ENCODE measurements around the gene SKIC2. TPM values are rescaled to one million over a fixed set of nuclear protein-coding genes. Genes with fewer than 3 reads are reported as not detected.

Gene SKIC2
- total and polyA plus RNA-seq, 11 donors = 24.5 to 51.8 (median 35.1) TPM

DNA sequence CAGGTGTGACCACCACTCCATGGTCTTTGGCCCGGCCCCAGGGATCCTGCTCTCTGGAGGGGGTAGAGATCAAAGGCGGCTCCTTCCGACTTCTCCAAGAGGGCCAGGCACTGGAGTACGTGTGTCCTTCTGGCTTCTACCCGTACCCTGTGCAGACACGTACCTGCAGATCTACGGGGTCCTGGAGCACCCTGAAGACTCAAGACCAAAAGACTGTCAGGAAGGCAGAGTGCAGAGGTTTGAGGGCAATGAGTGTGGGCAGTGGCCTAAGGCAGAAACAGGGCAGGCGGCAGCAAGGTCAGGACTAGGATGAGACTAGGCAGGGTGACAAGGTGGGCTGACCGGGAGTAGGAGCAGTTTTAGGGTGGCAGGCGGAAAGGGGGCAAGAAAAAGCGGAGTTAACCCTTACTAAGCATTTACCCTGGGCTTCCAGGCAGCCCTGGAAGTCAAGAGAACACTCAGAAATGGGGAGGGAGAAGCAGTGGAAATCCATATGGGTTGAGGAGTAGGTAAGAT is 12.5 kb upstream of the SKIC2 start:
- WGBS, 4 donors = 74 to 81% (median 77%) methylated on average over 11 of the region's 11 CpGs
- H3K36me3 ChIP-seq = peaks cover 0 to 11% (median 2%) of the 10 kb centered on the region in 9 donors
- ATAC-seq (no peak), DNase-seq (no peak)
- H3K4me1 ChIP-seq = peaks cover 0 to 17% (median 0%) of the 10 kb centered on the region in 12 donors
- H3K27ac ChIP-seq = peak overlapping the region in 9 of 12 donors; percentile 54 to 86 (median 75)
- peaks cover 0 to 11% (median 0%) of the 10 kb centered on the region in 9 donors for H3K27me3 ChIP-seq
- intact Hi-C loops (cut with DNase I) = loop anchor here in 1 of 10 donors (5.0 kb wide), 1 partner anchor 39 kb away; no protein-coding TSS in a partner anchor
- TF ChIP-seq POLR2A (IDR thresholded peaks at IDR 0.05) (no peak), CTCF (IDR thresholded peaks at IDR 0.05) (no peak)
- peak overlapping the region in 7 of 12 donors; percentile 27 to 50 (median 35) for H3K4me3 ChIP-seq
- H3K9me3 ChIP-seq = no peaks in the 10 kb centered on the region

DNA sequence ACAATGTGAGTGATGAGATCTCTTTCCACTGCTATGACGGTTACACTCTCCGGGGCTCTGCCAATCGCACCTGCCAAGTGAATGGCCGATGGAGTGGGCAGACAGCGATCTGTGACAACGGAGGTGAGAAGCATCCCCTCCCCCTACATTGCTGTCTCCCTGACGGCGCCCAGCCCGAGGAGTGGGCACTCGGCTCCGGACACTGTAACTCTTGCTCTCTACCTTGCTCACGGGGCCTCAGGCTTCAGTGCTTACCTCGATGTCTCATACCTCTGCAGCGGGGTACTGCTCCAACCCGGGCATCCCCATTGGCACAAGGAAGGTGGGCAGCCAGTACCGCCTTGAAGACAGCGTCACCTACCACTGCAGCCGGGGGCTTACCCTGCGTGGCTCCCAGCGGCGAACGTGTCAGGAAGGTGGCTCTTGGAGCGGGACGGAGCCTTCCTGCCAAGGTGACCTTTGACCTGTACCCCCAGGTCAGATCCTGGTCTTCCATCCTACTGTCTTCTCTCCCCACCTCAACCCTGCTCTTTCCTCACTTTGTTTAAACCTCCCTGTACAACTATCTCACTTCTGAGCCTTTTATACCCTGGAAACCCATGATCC is 11.8 kb upstream of the SKIC2 start:
- no peaks in the 10 kb centered on the region for H3K9me3 ChIP-seq
- H3K27me3 ChIP-seq = peaks cover 0 to 11% (median 0%) of the 10 kb centered on the region in 9 donors
- H3K4me1 ChIP-seq = peaks cover 0 to 17% (median 0%) of the 10 kb centered on the region in 12 donors
- peaks cover 0 to 19% (median 9%) of the 10 kb centered on the region in 9 donors for H3K36me3 ChIP-seq
- DNase-seq (no peak), ATAC-seq (no peak)
- intact Hi-C loops (cut with DNase I) = loop anchor here in 1 of 10 donors (5.0 kb wide), 1 partner anchor 40 kb away; no protein-coding TSS in a partner anchor
- 84 to 88% (median 84%) methylated on average over 20 to 24 of the region's 24 CpGs for WGBS, 4 donors
- H3K4me3 ChIP-seq = no peak overlapping the region
- H3K27ac ChIP-seq = no peak overlapping the region
- no peak for TF ChIP-seq POLR2A (IDR thresholded peaks at IDR 0.05)
- no peak for TF ChIP-seq CTCF (IDR thresholded peaks at IDR 0.05)

GRCh38 chr6:31947864-31948263 is 11.1 kb upstream of the SKIC2 start:
- H3K9me3 ChIP-seq = no peaks in the 10 kb centered on the region
- H3K27me3 ChIP-seq = peaks cover 0 to 4% (median 0%) of the 10 kb centered on the region in 9 donors
- H3K27ac ChIP-seq = no peak overlapping the region
- H3K4me3 ChIP-seq = no peak overlapping the region
- peaks cover 0 to 25% (median 16%) of the 10 kb centered on the region in 9 donors for H3K36me3 ChIP-seq
- intact Hi-C loops (cut with DNase I) = loop anchor here in 1 of 10 donors (5.0 kb wide), 1 partner anchor 41 kb away; no protein-coding TSS in a partner anchor
- TF ChIP-seq POLR2A (IDR thresholded peaks at IDR 0.05) = no peak
- no peak for TF ChIP-seq CTCF (IDR thresholded peaks at IDR 0.05)
- ATAC-seq (no peak), DNase-seq (no peak)
- H3K4me1 ChIP-seq = peaks cover 0 to 17% (median 0%) of the 10 kb centered on the region in 12 donors
- WGBS, 4 donors = 80 to 84% (median 83%) methylated on average over 4 of the region's 4 CpGs

DNA sequence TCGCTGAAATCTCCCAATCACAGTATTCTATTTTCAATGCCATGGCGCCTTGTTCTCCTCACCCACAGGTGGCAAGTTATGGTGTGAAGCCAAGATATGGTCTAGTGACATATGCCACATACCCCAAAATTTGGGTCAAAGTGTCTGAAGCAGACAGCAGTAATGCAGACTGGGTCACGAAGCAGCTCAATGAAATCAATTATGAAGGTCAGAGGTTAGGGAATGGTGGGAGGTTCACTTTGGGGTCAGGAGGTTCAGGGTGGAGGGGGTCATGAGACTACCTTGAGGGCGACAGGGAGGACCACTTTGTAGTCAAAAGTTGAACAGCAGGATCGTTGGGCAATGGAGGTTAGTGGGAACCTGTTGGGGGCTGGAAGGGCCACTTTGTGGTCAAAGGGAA is 10.7 kb upstream of the SKIC2 start:
- 80 to 90% (median 84%) methylated on average over 5 of the region's 5 CpGs for WGBS, 4 donors
- no peak overlapping the region for H3K4me3 ChIP-seq
- intact Hi-C loops (cut with DNase I) = loop anchor here in 1 of 10 donors (5.0 kb wide), 1 partner anchor 41 kb away; no protein-coding TSS in a partner anchor
- DNase-seq = no peak
- H3K36me3 ChIP-seq = peaks cover 0 to 30% (median 20%) of the 10 kb centered on the region in 9 donors
- H3K9me3 ChIP-seq = no peaks in the 10 kb centered on the region
- H3K4me1 ChIP-seq = peaks cover 0 to 17% (median 0%) of the 10 kb centered on the region in 12 donors
- no peak overlapping the region for H3K27ac ChIP-seq
- peaks cover 0 to 3% (median 0%) of the 10 kb centered on the region in 9 donors for H3K27me3 ChIP-seq
- no peak for TF ChIP-seq CTCF (IDR thresholded peaks at IDR 0.05)
- no peak for TF ChIP-seq POLR2A (IDR thresholded peaks at IDR 0.05)
- no peak for ATAC-seq
